Testis (tissue), 3 donors: Measurements from ENCODE around the gene CMTM8. TPM values are rescaled to one million over a fixed set of nuclear protein-coding genes. Genes with fewer than 3 reads are reported as not detected.

Experiments used
- DNase-seq: peaks from one replicate; pipeline ENCODE4 v3.0.0-alpha.2; 2019
- H3K27ac ChIP-seq, 2 donors: fragments of 200-600 bp; sonication (generic); one replicate each; pipeline ENCODE4 v1.5.1; 2019
- H3K27me3 ChIP-seq: fragments of 200-600 bp; sonication (generic); one replicate; pipeline ENCODE4 v1.5.1; 2019
- H3K36me3 ChIP-seq: fragments of 200-600 bp; sonication (generic); one replicate; pipeline ENCODE4 v1.5.1; 2017; ENCODE audit warnings: low read depth; ENCODE audit errors: missing control alignments
- H3K4me1 ChIP-seq: fragments of 200-600 bp; sonication (generic); one replicate; pipeline ENCODE4 v1.5.1; 2019
- H3K4me3 ChIP-seq, 2 donors: fragments of 200-600 bp; sonication (generic); one replicate each; pipeline ENCODE4 v1.5.1; 2017 to 2019
- H3K9me3 ChIP-seq: fragments of 200-600 bp; sonication (generic); one replicate; pipeline ENCODE4 v1.5.1; 2017
- CTCF ChIP-seq, 3 experiments: fragments of 450-650 bp in 2 of 3; fragments of 200-600 bp in 1 of 3; sonication (generic) in 1 of 3; IDR thresholded peaks; one replicate each; pipeline ENCODE4 v1.5.1; 2016 to 2019; ENCODE audit warnings: antibody characterized with exemption in 3 of 3, mild to moderate bottlenecking in 2 of 3, moderate library complexity in 1 of 3
- POLR2A ChIP-seq: fragments of 450-650 bp; IDR thresholded peaks from one replicate; pipeline ENCODE4 v1.6.1; 2017; ENCODE audit warnings: antibody characterized with exemption, mild to moderate bottlenecking, moderate library complexity
- WGBS, 2 donors: methylation state at CpG; one replicate each; pipeline ENCODE4 v1.1.5; 2018; 5-methylcytosine and 5-hydroxymethylcytosine counted together
- intact Hi-C: fragments of 100-400 bp; cut with DNase I; formaldehyde crosslinking; loops from one replicate; pipeline ENCODE4 v1.15.1; 2023; ENCODE audit warnings: low total_unique reads
- polyA plus RNA-seq: library from polyadenylated mRNA; stranded (reverse); fragments of 350-450 nt; fragmentation: Illumina TruSeq; extraction: RNeasy Lipid Tissue Mini Kit (QIAGEN cat#74804); gene quantifications from one replicate; pipeline ENCODE4 v1.2.3, GENCODE V29; 2014; ENCODE audit warnings: low read depth, low replicate concordance; ENCODE audit not compliant: insufficient read depth
- total RNA-seq, 2 donors: library from RNA; depleted of rRNA; stranded (reverse); fragments of >200 nt; gene quantifications; one replicate each; pipeline ENCODE4 v1.2.3, GENCODE V29; 2016

The CMTM8 gene
- total and polyA plus RNA-seq, 3 donors from 2014 or later, result 1.8 to 6.8 (median 2.5) TPM

GRCh38 chr3:32340611-32341365, 102.3 kb downstream of the CMTM8 start:
- intact Hi-C loops, result no loop called here
- Histone ChIP-seq H3K4me1 (no peaks in the 10 kb centered on the region), H3K36me3 (no peaks in the 10 kb centered on the region), H3K4me3 (no peak overlapping the region), H3K27me3 (no peaks in the 10 kb centered on the region), H3K9me3 (no peaks in the 10 kb centered on the region), H3K27ac (no peak overlapping the region)
- 79 to 89% methylated on average over 7 of the region's 7 CpGs for WGBS, 2 donors
- peak; percentile 40 for DNase-seq
- TF ChIP-seq CTCF (IDR thresholded peaks at IDR 0.05), result no peak
- no peak for TF ChIP-seq POLR2A

- 56 to 71% methylated on average over 11 of the region's 11 CpGs for WGBS, 2 donors
- Histone ChIP-seq H3K4me3 (no peak overlapping the region), H3K27ac (peak overlapping the region; percentile 4 to 20), H3K36me3 (no peaks in the 10 kb centered on the region), H3K4me1 (peaks cover 5% of the 10 kb centered on the region), H3K27me3 (no peaks in the 10 kb centered on the region), H3K9me3 (no peaks in the 10 kb centered on the region)
- TF ChIP-seq POLR2A (no peak), CTCF (IDR thresholded peaks at IDR 0.05) (no peak)
- intact Hi-C loops, result no loop called here
- peak; percentile 23 for DNase-seq
Observed at GRCh38 chr3:32347343-32348125, 109.1 kb downstream of the CMTM8 start.

GRCh38 chr3:32349184-32349583, 110.7 kb downstream of the CMTM8 start:
- Histone ChIP-seq H3K4me1 (peaks cover 5% of the 10 kb centered on the region), H3K9me3 (no peaks in the 10 kb centered on the region), H3K4me3 (no peak overlapping the region), H3K27me3 (no peaks in the 10 kb centered on the region), H3K36me3 (no peaks in the 10 kb centered on the region), H3K27ac (no peak overlapping the region)
- whole genome bisulfite sequencing, 2 donors, result 61 to 97% methylated on average over 2 of the region's 2 CpGs
- no peak for DNase-seq
- TF ChIP-seq POLR2A, result no peak
- no peak for TF ChIP-seq CTCF (IDR thresholded peaks at IDR 0.05)
- intact Hi-C loops, result no loop called here

- TF ChIP-seq CTCF (IDR thresholded peaks at IDR 0.05), result no peak
- TF ChIP-seq POLR2A, result no peak
- Histone ChIP-seq H3K4me1 (peaks cover 3% of the 10 kb centered on the region), H3K27ac (no peak overlapping the region), H3K9me3 (no peaks in the 10 kb centered on the region), H3K4me3 (no peak overlapping the region), H3K27me3 (no peaks in the 10 kb centered on the region), H3K36me3 (no peaks in the 10 kb centered on the region)
- DNase-seq, result no peak
- intact Hi-C loops, result no loop called here
Observed at GRCh38 chr3:32352563-32352962, 114.1 kb downstream of the CMTM8 start.
